OCI-LY1 (cell line): Measurements from ENCODE around the gene ZNF407.

ENCODE experiments used
- H2AFZ ChIP-seq: fragments of 200-600 bp; sonication (generic), shearing (Covaris generic); 2 replicates; pipeline ENCODE4 v1.6.0; 2014; ENCODE audit warnings: antibody characterized with exemption, mild to moderate bottlenecking, low read length
- H3F3A ChIP-seq: fragments of 200-600 bp; sonication (generic), shearing (Covaris generic); 2 replicates; pipeline ENCODE4 v1.6.0; 2014; ENCODE audit warnings: mild to moderate bottlenecking, antibody characterized with exemption, low read length, moderate library complexity; ENCODE audit not compliant: insufficient read depth
- H3K27ac ChIP-seq: fragments of 200-600 bp; sonication (generic); 2 replicates; pipeline ENCODE4 v1.5.1; 2014; ENCODE audit warnings: low read length, mixed run types, mild to moderate bottlenecking, low read depth; ENCODE audit not compliant: poor library complexity, severe bottlenecking
- H3K27me3 ChIP-seq: fragments of 200-600 bp; sonication (generic); 2 replicates; pipeline ENCODE4 v1.6.0; 2014; ENCODE audit warnings: antibody characterized with exemption, mild to moderate bottlenecking, low read length, moderate library complexity; ENCODE audit not compliant: insufficient read depth
- H3K36me3 ChIP-seq: fragments of 200-600 bp; sonication (generic); 2 replicates; pipeline ENCODE4 v1.6.1; 2014; ENCODE audit warnings: mild to moderate bottlenecking, antibody characterized with exemption, low read length, moderate library complexity, mixed read lengths; ENCODE audit not compliant: insufficient read depth
- H3K4me1 ChIP-seq: fragments of 200-600 bp; sonication (generic); 2 replicates; pipeline ENCODE4 v1.5.1; 2014; ENCODE audit warnings: mild to moderate bottlenecking, low read length, moderate library complexity; ENCODE audit not compliant: insufficient read depth, severe bottlenecking
- H3K4me2 ChIP-seq: fragments of 200-600 bp; sonication (generic), shearing (Covaris generic); 2 replicates; pipeline ENCODE4 v1.6.1; 2014; ENCODE audit warnings: low read length
- H3K4me3 ChIP-seq: fragments of 200-600 bp; sonication (generic); 2 replicates; pipeline ENCODE4 v1.5.1; 2014; ENCODE audit warnings: low read length, low read depth, mild to moderate bottlenecking, mixed read lengths; ENCODE audit not compliant: poor library complexity, severe bottlenecking
- H3K79me2 ChIP-seq: fragments of 200-600 bp; shearing (Covaris generic); 2 replicates; pipeline ENCODE4 v1.6.1; 2016; ENCODE audit warnings: mixed run types, low read length, mixed read lengths; ENCODE audit not compliant: insufficient read depth
- H3K9ac ChIP-seq: fragments of 200-600 bp; sonication (generic), shearing (Covaris generic); 2 replicates; pipeline ENCODE4 v1.6.1; 2014; ENCODE audit warnings: mild to moderate bottlenecking, low read length, mixed read lengths
- H3K9me2 ChIP-seq: fragments of 200-600 bp; sonication (generic), shearing (Covaris generic); 2 replicates; pipeline ENCODE4 v1.6.1; 2014; ENCODE audit warnings: low read depth, mild to moderate bottlenecking, low read length, mixed read lengths
- H3K9me3 ChIP-seq: fragments of 200-600 bp; shearing (Covaris generic); 2 replicates; pipeline ENCODE4 v1.6.1; 2014; ENCODE audit warnings: low read length, mixed read lengths
- H4K20me1 ChIP-seq: fragments of 200-600 bp; sonication (generic), shearing (Covaris generic); 2 replicates; pipeline ENCODE4 v1.6.0; 2016; ENCODE audit warnings: mild to moderate bottlenecking, low read length; ENCODE audit not compliant: insufficient read depth
- EZH2 ChIP-seq: fragments of 200-600 bp; sonication (generic), shearing (Covaris generic); IDR thresholded peaks from 2 replicates; pipeline ENCODE4 v1.8.0; 2017; ENCODE audit warnings: borderline replicate concordance, mixed run types, mild to moderate bottlenecking, antibody characterized with exemption, low read length, moderate library complexity, mixed read lengths
- TF ChIP-seq, protein P1 (sequence below): fragments of 200-600 bp; sonication (generic), shearing (Covaris generic); IDR thresholded peaks from 2 replicates; pipeline ENCODE4 v1.5.1; 2017; ENCODE audit warnings: mild to moderate bottlenecking, antibody characterized with exemption, low read length, moderate library complexity, mixed read lengths

ZNF407 gene

DNA sequence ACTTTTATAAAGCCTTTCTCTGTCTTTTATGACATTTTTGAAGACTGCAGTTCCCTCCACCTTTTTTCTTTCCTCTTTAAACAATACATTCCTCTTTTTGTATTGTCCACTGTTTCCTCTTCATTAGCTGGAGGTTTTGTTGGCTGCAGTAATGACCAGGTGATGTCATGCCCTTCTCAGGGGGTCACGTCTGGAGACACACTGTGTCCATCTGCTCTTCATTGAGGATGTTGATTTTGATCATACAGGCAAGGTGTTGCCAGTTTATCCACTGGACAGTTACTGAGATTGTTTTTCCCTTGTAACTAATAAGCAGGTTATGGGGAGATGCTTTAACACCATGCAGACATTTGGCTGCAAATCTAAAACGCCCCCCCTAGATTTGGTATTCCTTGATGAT is 19.8 kb downstream of the ZNF407 start:
- Histone ChIP-seq H4K20me1 (no peaks in the 10 kb centered on the region), H3K36me3 (no peaks in the 10 kb centered on the region), H3K4me3 (no peak overlapping the region), H3K9me3 (0 out of 2 replicates have a peak, but pooled peaks cover 2% of the 10 kb centered on the region), H3K4me1 (no peaks in the 10 kb centered on the region), H3K9ac (no peak overlapping the region), H3K27me3 (no peaks in the 10 kb centered on the region), H3K9me2 (no peaks in the 10 kb centered on the region), H3K79me2 (0 out of 2 replicates have a peak, but pooled peaks cover 6% of the 10 kb centered on the region), H2AFZ (no peak overlapping the region), H3F3A (no peaks in the 10 kb centered on the region), H3K27ac (no peak overlapping the region), H3K4me2 (no peak overlapping the region)
- TF ChIP-seq EZH2 = no peak
- TF ChIP-seq, protein P1, sequence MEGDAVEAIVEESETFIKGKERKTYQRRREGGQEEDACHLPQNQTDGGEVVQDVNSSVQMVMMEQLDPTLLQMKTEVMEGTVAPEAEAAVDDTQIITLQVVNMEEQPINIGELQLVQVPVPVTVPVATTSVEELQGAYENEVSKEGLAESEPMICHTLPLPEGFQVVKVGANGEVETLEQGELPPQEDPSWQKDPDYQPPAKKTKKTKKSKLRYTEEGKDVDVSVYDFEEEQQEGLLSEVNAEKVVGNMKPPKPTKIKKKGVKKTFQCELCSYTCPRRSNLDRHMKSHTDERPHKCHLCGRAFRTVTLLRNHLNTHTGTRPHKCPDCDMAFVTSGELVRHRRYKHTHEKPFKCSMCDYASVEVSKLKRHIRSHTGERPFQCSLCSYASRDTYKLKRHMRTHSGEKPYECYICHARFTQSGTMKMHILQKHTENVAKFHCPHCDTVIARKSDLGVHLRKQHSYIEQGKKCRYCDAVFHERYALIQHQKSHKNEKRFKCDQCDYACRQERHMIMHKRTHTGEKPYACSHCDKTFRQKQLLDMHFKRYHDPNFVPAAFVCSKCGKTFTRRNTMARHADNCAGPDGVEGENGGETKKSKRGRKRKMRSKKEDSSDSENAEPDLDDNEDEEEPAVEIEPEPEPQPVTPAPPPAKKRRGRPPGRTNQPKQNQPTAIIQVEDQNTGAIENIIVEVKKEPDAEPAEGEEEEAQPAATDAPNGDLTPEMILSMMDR = no peak

DNA sequence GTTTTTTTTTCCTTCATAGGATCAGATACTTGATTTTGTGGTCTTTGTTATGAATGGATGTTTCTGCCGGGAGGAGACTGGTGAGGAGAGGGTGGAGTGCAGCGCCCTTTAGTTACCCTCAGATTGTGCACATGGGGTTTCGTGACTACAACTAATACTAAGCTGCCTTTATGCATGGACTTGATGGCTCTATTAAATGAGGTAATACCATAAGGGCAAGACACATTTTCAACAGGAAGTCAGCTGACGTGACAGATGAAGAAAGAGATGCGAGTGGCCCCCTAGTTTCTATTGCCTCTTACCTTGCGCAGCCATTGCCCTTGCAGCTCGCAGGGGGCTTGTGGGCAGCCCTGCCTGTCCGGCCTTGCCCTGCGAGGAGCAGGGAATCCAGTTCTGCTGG is 24.4 kb downstream of the ZNF407 start:
- Histone ChIP-seq H3K9ac (no peak overlapping the region), H3K4me2 (no peak overlapping the region), H4K20me1 (no peaks in the 10 kb centered on the region), H3K27me3 (no peaks in the 10 kb centered on the region), H3K27ac (no peak overlapping the region), H2AFZ (no peak overlapping the region), H3K79me2 (peaks cover 5% of the 10 kb centered on the region; the same call in 1 of the 2 replicates), H3K9me2 (no peaks in the 10 kb centered on the region), H3K36me3 (no peaks in the 10 kb centered on the region), H3K9me3 (no peaks in the 10 kb centered on the region), H3K4me1 (no peaks in the 10 kb centered on the region), H3K4me3 (no peak overlapping the region), H3F3A (no peaks in the 10 kb centered on the region)
- TF ChIP-seq EZH2 = no peak
- TF ChIP-seq, protein P1 = no peak

DNA sequence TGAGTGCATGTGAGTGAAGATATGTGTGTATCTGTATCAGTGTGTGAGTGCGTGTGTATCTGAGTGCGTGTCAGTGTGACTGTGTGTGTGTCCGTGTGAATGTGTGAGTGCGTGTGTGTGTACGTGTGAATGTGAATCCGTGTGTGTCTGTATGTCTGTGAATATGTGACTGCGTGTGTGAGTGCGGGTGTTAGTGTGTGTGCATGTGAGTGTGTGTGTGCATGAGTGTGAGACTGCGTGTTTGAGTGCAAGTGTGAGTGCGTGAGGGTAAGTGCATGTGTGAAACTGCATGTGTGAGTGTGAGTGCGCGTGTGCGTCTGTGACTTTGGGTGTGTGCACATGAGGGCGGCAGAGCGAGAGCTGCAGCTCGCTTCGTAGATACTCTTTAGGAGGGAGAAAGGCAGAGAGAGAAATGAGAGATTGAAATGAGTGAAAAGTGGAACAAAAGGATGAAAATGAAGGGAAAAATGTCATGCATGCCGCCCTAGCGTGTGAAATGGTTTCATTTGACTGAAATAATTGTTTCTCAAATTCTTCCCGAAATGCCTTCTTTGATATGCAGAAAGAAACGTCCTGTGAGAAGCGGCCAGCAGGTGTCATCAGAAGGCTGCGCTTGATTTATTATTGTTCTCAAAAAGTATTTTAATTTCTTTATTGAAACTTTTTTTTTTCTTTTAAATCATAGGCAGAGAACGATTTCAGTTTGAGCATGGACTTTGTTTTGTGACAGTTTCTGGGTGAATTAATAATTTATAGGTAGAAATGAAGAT is 25.6 kb downstream of the ZNF407 start:
- Histone ChIP-seq H3K9me3 (no peaks in the 10 kb centered on the region), H3K9ac (no peak overlapping the region), H4K20me1 (no peaks in the 10 kb centered on the region), H3K4me3 (no peak overlapping the region), H2AFZ (no peak overlapping the region), H3K4me1 (no peaks in the 10 kb centered on the region), H3K79me2 (peaks cover 5% of the 10 kb centered on the region; the same call in 1 of the 2 replicates), H3K27ac (no peak overlapping the region), H3K4me2 (no peak overlapping the region), H3K9me2 (no peaks in the 10 kb centered on the region), H3F3A (no peaks in the 10 kb centered on the region), H3K36me3 (no peaks in the 10 kb centered on the region), H3K27me3 (no peaks in the 10 kb centered on the region)
- no peak for TF ChIP-seq EZH2
- TF ChIP-seq, protein P1 = peak; percentile 54
